GM19324 (cell line): ENCODE data around the gene TEX35.

Source experiments
- ATAC-seq: cut with Tn5 transposase; IDR thresholded peaks from one replicate; pipeline ENCODE4 v1.9.1; 2021; ENCODE audit warnings: mild to moderate bottlenecking, moderate library complexity; ENCODE audit not compliant: unreplicated experiment, low FRiP score

Gene TEX35

GRCh38 chr1:178512566-178513277 is at the start of gene TEX35:
TEX35 (plus strand) TSS chr1:178513109; CDS start chr1:178513189, 80 bp downstream.
- ATAC-seq = no peak

- ATAC-seq = no peak
Measured at GRCh38 chr1:178464141-178464540, 48.8 kb upstream of the TEX35 start.

GRCh38 chr1:178464566-178464965 is 48.3 kb upstream of the TEX35 start:
- no peak for ATAC-seq

- ATAC-seq = no peak
Measured at GRCh38 chr1:178465011-178465410, 47.9 kb upstream of the TEX35 start.

- ATAC-seq = no peak
Measured at GRCh38 chr1:178467837-178468236, 45.1 kb upstream of the TEX35 start.

- ATAC-seq = no peak
Measured at GRCh38 chr1:178470411-178470960, 42.4 kb upstream of the TEX35 start.

GRCh38 chr1:178472531-178472930 is 40.4 kb upstream of the TEX35 start:
- no peak for ATAC-seq

- no peak for ATAC-seq
Measured at GRCh38 chr1:178477373-178477772, 35.5 kb upstream of the TEX35 start.

GRCh38 chr1:178477841-178478240 is 35.1 kb upstream of the TEX35 start:
- no peak for ATAC-seq

GRCh38 chr1:178483251-178483957 is 29.5 kb upstream of the TEX35 start:
- no peak for ATAC-seq

- ATAC-seq = no peak
Measured at GRCh38 chr1:178484698-178485225, 28.1 kb upstream of the TEX35 start.

GRCh38 chr1:178485541-178485981 is 27.3 kb upstream of the TEX35 start:
- ATAC-seq = no peak

- ATAC-seq = no peak
Measured at GRCh38 chr1:178486100-178487069, 26.5 kb upstream of the TEX35 start.

GRCh38 chr1:178487070-178487615 is 25.8 kb upstream of the TEX35 start:
- ATAC-seq = no peak

- ATAC-seq = no peak
Measured at GRCh38 chr1:178488393-178488792, 24.5 kb upstream of the TEX35 start.

- ATAC-seq = no peak
Measured at GRCh38 chr1:178489399-178489798, 23.5 kb upstream of the TEX35 start.

- ATAC-seq = no peak
Measured at GRCh38 chr1:178490136-178490535, 22.8 kb upstream of the TEX35 start.

- no peak for ATAC-seq
Measured at GRCh38 chr1:178490967-178491366, 21.9 kb upstream of the TEX35 start.

GRCh38 chr1:178491721-178492120 is 21.2 kb upstream of the TEX35 start:
- ATAC-seq = no peak

- no peak for ATAC-seq
Measured at GRCh38 chr1:178492341-178492740, 20.6 kb upstream of the TEX35 start.
